Measurements from ENCODE around the gene PDCD6IP.

- TF ChIP-seq ZNF274 (IDR thresholded peaks at IDR 0.05; ENCODE audit: low read length) = no peak
- TF ChIP-seq ZNF274 (tag by site-specific recombination; IDR thresholded peaks at IDR 0.05; ENCODE audit: borderline replicate concordance) = no peak
- TF ChIP-seq ZSCAN18 (tag by site-specific recombination; IDR thresholded peaks at IDR 0.05) = no peak
- TF ChIP-seq, protein P1, sequence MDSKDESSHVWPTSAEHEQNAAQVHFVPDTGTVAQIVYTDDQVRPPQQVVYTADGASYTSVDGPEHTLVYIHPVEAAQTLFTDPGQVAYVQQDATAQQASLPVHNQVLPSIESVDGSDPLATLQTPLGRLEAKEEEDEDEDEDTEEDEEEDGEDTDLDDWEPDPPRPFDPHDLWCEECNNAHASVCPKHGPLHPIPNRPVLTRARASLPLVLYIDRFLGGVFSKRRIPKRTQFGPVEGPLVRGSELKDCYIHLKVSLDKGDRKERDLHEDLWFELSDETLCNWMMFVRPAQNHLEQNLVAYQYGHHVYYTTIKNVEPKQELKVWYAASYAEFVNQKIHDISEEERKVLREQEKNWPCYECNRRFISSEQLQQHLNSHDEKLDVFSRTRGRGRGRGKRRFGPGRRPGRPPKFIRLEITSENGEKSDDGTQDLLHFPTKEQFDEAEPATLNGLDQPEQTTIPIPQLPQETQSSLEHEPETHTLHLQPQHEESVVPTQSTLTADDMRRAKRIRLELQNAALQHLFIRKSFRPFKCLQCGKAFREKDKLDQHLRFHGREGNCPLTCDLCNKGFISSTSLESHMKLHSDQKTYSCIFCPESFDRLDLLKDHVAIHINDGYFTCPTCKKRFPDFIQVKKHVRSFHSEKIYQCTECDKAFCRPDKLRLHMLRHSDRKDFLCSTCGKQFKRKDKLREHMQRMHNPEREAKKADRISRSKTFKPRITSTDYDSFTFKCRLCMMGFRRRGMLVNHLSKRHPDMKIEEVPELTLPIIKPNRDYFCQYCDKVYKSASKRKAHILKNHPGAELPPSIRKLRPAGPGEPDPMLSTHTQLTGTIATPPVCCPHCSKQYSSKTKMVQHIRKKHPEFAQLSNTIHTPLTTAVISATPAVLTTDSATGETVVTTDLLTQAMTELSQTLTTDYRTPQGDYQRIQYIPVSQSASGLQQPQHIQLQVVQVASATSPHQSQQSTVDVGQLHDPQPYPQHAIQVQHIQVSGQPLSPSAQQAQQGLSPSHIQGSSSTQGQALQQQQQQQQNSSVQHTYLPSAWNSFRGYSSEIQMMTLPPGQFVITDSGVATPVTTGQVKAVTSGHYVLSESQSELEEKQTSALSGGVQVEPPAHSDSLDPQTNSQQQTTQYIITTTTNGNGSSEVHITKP (tag by site-specific recombination; IDR thresholded peaks at IDR 0.05) = no peak
- TF ChIP-seq, protein P2, sequence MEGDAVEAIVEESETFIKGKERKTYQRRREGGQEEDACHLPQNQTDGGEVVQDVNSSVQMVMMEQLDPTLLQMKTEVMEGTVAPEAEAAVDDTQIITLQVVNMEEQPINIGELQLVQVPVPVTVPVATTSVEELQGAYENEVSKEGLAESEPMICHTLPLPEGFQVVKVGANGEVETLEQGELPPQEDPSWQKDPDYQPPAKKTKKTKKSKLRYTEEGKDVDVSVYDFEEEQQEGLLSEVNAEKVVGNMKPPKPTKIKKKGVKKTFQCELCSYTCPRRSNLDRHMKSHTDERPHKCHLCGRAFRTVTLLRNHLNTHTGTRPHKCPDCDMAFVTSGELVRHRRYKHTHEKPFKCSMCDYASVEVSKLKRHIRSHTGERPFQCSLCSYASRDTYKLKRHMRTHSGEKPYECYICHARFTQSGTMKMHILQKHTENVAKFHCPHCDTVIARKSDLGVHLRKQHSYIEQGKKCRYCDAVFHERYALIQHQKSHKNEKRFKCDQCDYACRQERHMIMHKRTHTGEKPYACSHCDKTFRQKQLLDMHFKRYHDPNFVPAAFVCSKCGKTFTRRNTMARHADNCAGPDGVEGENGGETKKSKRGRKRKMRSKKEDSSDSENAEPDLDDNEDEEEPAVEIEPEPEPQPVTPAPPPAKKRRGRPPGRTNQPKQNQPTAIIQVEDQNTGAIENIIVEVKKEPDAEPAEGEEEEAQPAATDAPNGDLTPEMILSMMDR (tag by site-specific recombination; IDR thresholded peaks at IDR 0.05) = no peak
- TF ChIP-seq ZNF121 (tag by site-specific recombination; IDR thresholded peaks at IDR 0.05) = no peak
- TF ChIP-seq REST (tag by site-specific recombination; IDR thresholded peaks at IDR 0.05) = no peak
- no peak for TF ChIP-seq RBAK (tag by site-specific recombination; IDR thresholded peaks at IDR 0.05)
- no peak for TF ChIP-seq ZNF626 (tag by site-specific recombination; IDR thresholded peaks at IDR 0.05)
- TF ChIP-seq, protein P3, sequence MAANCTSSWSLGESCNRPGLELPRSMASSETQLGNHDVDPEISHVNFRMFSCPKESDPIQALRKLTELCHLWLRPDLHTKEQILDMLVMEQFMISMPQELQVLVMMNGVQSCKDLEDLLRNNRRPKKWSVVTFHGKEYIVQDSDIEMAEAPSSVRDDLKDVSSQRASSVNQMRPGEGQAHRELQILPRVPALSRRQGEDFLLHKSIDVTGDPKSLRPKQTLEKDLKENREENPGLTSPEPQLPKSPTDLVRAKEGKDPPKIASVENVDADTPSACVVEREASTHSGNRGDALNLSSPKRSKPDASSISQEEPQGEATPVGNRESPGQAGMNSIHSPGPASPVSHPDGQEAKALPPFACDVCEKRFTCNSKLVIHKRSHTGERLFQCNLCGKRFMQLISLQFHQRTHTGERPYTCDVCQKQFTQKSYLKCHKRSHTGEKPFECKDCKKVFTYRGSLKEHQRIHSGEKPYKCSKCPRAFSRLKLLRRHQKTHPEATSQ (tag by site-specific recombination; IDR thresholded peaks at IDR 0.05) = no peak
Measured at GRCh38 chr3:33883951-33884561, 85.6 kb downstream of the PDCD6IP start.
